HEK293 (cell line): ENCODE measurements around the gene PLEKHA7.

ENCODE experiments used
- CTCF ChIA-PET: fragments of 350-600 bp; formaldehyde crosslinking; extraction: SDS; loops from one replicate; lab custom pipeline; 2021; ENCODE audit warnings: antibody characterized with exemption; lab: Yijun Ruan, JAX
- POLR2A ChIA-PET: fragments of 300-600 bp; formaldehyde crosslinking; extraction: SDS; loops from one replicate; lab custom pipeline; 2020; ENCODE audit warnings: antibody characterized with exemption, inconsistent platforms; lab: Yijun Ruan, JAX
- H3K27ac ChIP-seq: fragments of 200-500 bp; sonication (Bioruptor generic); 2 replicates; pipeline ENCODE4 v1.5.1; 2014; ENCODE audit warnings: low read depth, low read length, control low read depth, inconsistent platforms; ENCODE audit errors: extremely low read depth
- H3K36me3 ChIP-seq, 2 experiments: fragments of 200-500 bp in 1 of 2; sonication (Bioruptor generic) in 1 of 2; 1 replicate in 1 of 2; 2 replicates in 1 of 2; pipeline ENCODE4 v1.5.1; 2014 to 2017; ENCODE audit warnings: inconsistent platforms in 2 of 2, low read length in 2 of 2; ENCODE audit not compliant: control insufficient read depth in 2 of 2, insufficient read depth in 1 of 2
- H3K4me1 ChIP-seq: fragments of 200-500 bp; sonication (Bioruptor generic); 2 replicates; pipeline ENCODE4 v1.5.1; 2014; ENCODE audit warnings: mild to moderate bottlenecking, low read length, inconsistent platforms; ENCODE audit not compliant: control insufficient read depth, insufficient read depth
- H3K4me3 ChIP-seq: 2 replicates; pipeline ENCODE4 v1.5.1; 2011; ENCODE audit warnings: low read depth, mild to moderate bottlenecking, control low read depth, low read length, moderate library complexity
- H3K9me3 ChIP-seq: fragments of 200-500 bp; sonication (Bioruptor generic); 2 replicates; pipeline ENCODE4 v1.5.1; 2014; ENCODE audit warnings: low read depth, low read length, inconsistent platforms; ENCODE audit not compliant: control insufficient read depth, insufficient read depth
- BCL11B ChIP-seq: fragments of 450-650 bp; formaldehyde crosslinking; IDR thresholded peaks from 2 replicates; pipeline ENCODE4 v1.5.1; 2016; ENCODE audit warnings: low read depth, missing biosample characterization, missing genetic modification characterization
- HOXD13 ChIP-seq: sonication (generic); formaldehyde crosslinking; IDR thresholded peaks from 2 replicates; pipeline ENCODE4 v1.8.0; 2022; ENCODE audit warnings: missing genetic modification reagents, borderline replicate concordance
- IKZF3 ChIP-seq: fragments of 450-650 bp; IDR thresholded peaks from 2 replicates; pipeline ENCODE4 v1.5.0; 2018; ENCODE audit warnings: missing biosample characterization, mild to moderate bottlenecking, missing genetic modification characterization, moderate library complexity
- KLF7 ChIP-seq: fragments of 450-650 bp; formaldehyde crosslinking; IDR thresholded peaks from 2 replicates; pipeline ENCODE4 v1.5.1; 2016; ENCODE audit warnings: missing biosample characterization, missing genetic modification characterization, borderline replicate concordance
- SP2 ChIP-seq: fragments of 450-650 bp; formaldehyde crosslinking; IDR thresholded peaks from 2 replicates; pipeline ENCODE4 v1.5.1; 2016; ENCODE audit warnings: missing biosample characterization, missing genetic modification characterization
- ZBTB1 ChIP-seq: fragments of 450-650 bp; formaldehyde crosslinking; IDR thresholded peaks from 2 replicates; pipeline ENCODE4 v1.5.1; 2016; ENCODE audit warnings: missing biosample characterization, missing genetic modification characterization
- ZBTB7A ChIP-seq: fragments of 450-650 bp; formaldehyde crosslinking; IDR thresholded peaks from 2 replicates; pipeline ENCODE4 v1.5.1; 2016; ENCODE audit warnings: low read depth, missing biosample characterization, missing genetic modification characterization
- ZFP41 ChIP-seq: fragments of 450-650 bp; formaldehyde crosslinking; IDR thresholded peaks from 2 replicates; pipeline ENCODE4 v1.5.1; 2016; ENCODE audit warnings: missing biosample characterization, missing genetic modification characterization, borderline replicate concordance
- ZNF174 ChIP-seq: fragments of 450-650 bp; formaldehyde crosslinking; IDR thresholded peaks from 2 replicates; pipeline ENCODE4 v1.5.0; 2017; ENCODE audit warnings: missing biosample characterization, mild to moderate bottlenecking, missing genetic modification characterization
- ZNF391 ChIP-seq: fragments of 450-650 bp; formaldehyde crosslinking; IDR thresholded peaks from 2 replicates; pipeline ENCODE4 v1.5.1; 2016; ENCODE audit warnings: low read depth, missing biosample characterization, missing genetic modification characterization, borderline replicate concordance
- ZNF514 ChIP-seq: fragments of 450-650 bp; formaldehyde crosslinking; IDR thresholded peaks from 2 replicates; pipeline ENCODE4 v1.5.1; 2016; ENCODE audit warnings: missing biosample characterization, missing genetic modification characterization
- ZNF660 ChIP-seq: fragments of 450-650 bp; IDR thresholded peaks from 2 replicates; pipeline ENCODE4 v1.5.1; 2018; ENCODE audit warnings: missing biosample characterization, mild to moderate bottlenecking, missing genetic modification characterization
- ZSCAN23 ChIP-seq: fragments of 450-650 bp; formaldehyde crosslinking; IDR thresholded peaks from 2 replicates; pipeline ENCODE4 v1.5.1; 2016; ENCODE audit warnings: missing biosample characterization, missing genetic modification characterization
- TF ChIP-seq, protein P1 (sequence below): fragments of 450-650 bp; formaldehyde crosslinking; IDR thresholded peaks from 2 replicates; pipeline ENCODE4 v1.5.0; 2017; ENCODE audit warnings: missing biosample characterization, missing genetic modification characterization, borderline replicate concordance
- TF ChIP-seq, protein P2 (sequence below): fragments of 450-650 bp; formaldehyde crosslinking; IDR thresholded peaks from 2 replicates; pipeline ENCODE4 v1.5.1; 2016; ENCODE audit warnings: missing biosample characterization, missing genetic modification characterization
- TF ChIP-seq, protein P3 (sequence below): fragments of 450-650 bp; formaldehyde crosslinking; IDR thresholded peaks from 2 replicates; pipeline ENCODE4 v1.5.1; 2017; ENCODE audit warnings: missing biosample characterization, mild to moderate bottlenecking, missing genetic modification characterization, moderate library complexity
- TF ChIP-seq, protein P4 (sequence below): fragments of 450-650 bp; formaldehyde crosslinking; IDR thresholded peaks from 2 replicates; pipeline ENCODE4 v1.5.1; 2016; ENCODE audit warnings: missing biosample characterization, missing genetic modification characterization

The PLEKHA7 gene

DNA sequence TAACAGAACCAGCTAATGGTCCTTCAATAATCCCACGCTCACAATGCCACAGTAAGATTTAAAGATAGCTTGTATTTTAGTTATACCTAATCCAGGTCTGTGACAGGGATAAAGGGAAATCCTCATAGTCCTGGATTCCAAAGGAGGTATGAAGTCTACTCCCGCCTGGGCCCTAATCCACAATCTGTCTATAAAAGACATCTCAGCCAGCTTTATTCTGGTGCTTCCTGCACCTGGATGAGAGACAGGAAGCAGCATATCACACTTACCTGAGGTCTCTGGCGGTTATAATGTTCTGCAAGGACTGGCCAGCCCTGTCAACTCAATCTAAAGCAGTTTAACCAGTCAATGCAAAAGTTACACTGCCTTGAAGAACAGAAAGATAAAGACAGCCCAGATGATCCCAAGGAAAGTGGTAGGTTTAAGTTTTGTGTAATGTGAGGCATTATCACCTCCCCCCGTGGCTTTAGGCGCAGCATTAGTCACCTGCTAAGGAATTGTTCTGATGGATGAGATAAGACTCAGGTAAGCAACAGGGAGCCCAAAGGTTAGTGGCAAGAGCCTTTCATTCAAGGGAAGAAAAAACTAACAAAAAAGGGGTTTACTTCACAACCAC, 57.6 kb downstream of the PLEKHA7 start:
- CTCF ChIA-PET: interaction anchor here (0.7 to 1.1 kb wide), 3 partner anchors 10 to 13 kb away, joined by 3 read pairs; no protein-coding TSS in a partner anchor
- Histone ChIP-seq H3K4me1 (peaks cover 3% of the 10 kb centered on the region; the same call in 1 of the 2 replicates), H3K27ac (no peak overlapping the region), H3K36me3 (no peaks in the 10 kb centered on the region), H3K4me3 (no peak overlapping the region), H3K9me3 (no peaks in the 10 kb centered on the region)
- POLR2A ChIA-PET: no interaction called here
- TF ChIP-seq ZNF514: no peak
- TF ChIP-seq, protein P1, sequence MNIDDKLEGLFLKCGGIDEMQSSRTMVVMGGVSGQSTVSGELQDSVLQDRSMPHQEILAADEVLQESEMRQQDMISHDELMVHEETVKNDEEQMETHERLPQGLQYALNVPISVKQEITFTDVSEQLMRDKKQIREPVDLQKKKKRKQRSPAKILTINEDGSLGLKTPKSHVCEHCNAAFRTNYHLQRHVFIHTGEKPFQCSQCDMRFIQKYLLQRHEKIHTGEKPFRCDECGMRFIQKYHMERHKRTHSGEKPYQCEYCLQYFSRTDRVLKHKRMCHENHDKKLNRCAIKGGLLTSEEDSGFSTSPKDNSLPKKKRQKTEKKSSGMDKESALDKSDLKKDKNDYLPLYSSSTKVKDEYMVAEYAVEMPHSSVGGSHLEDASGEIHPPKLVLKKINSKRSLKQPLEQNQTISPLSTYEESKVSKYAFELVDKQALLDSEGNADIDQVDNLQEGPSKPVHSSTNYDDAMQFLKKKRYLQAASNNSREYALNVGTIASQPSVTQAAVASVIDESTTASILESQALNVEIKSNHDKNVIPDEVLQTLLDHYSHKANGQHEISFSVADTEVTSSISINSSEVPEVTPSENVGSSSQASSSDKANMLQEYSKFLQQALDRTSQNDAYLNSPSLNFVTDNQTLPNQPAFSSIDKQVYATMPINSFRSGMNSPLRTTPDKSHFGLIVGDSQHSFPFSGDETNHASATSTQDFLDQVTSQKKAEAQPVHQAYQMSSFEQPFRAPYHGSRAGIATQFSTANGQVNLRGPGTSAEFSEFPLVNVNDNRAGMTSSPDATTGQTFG (tag by site-specific recombination): no peak
- TF ChIP-seq ZNF660 (tag by site-specific recombination): no peak
- TF ChIP-seq, protein P2, sequence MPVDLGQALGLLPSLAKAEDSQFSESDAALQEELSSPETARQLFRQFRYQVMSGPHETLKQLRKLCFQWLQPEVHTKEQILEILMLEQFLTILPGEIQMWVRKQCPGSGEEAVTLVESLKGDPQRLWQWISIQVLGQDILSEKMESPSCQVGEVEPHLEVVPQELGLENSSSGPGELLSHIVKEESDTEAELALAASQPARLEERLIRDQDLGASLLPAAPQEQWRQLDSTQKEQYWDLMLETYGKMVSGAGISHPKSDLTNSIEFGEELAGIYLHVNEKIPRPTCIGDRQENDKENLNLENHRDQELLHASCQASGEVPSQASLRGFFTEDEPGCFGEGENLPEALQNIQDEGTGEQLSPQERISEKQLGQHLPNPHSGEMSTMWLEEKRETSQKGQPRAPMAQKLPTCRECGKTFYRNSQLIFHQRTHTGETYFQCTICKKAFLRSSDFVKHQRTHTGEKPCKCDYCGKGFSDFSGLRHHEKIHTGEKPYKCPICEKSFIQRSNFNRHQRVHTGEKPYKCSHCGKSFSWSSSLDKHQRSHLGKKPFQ (tag by site-specific recombination): no peak
- TF ChIP-seq ZBTB1 (tag by site-specific recombination): no peak

DNA sequence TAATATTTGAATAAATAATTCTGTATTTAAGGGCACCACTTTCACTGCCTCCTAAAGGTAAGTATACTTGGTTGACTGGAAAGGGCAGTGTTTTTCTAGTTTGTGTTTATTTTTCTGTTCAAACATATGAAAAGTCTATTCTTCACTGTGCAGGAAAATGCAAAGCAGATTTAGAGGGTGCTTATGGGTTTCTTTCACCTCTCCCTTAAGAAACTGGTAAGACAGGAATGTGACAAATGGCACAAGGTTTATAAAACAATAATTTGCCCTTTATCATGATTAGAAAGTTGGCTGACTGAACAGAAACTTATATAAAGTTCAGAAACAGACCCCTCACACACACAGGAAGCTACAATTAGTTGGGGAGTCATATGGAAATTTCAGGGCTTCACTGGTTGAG, 60.6 kb downstream of the PLEKHA7 start:
- H3K27ac ChIP-seq: no peak overlapping the region
- no peaks in the 10 kb centered on the region for H3K9me3 ChIP-seq
- ChIA-PET POLR2A (no interaction called here), CTCF (interaction anchor here (1.4 kb wide), 1 partner anchor 165 kb away, joined by 3 read pairs; no protein-coding TSS in a partner anchor)
- H3K4me3 ChIP-seq: no peak overlapping the region
- H3K36me3 ChIP-seq: no peaks in the 10 kb centered on the region
- TF ChIP-seq ZNF391 (tag by site-specific recombination) (no peak), ZNF174 (no peak), ZFP41 (no peak), BCL11B (tag by site-specific recombination) (no peak), SP2 (tag by site-specific recombination) (no peak), KLF7 (tag by site-specific recombination) (no peak), ZSCAN23 (tag by site-specific recombination) (no peak), ZBTB7A (tag by site-specific recombination) (no peak), IKZF3 (tag by site-specific recombination) (no peak), HOXD13 (CRISPR knock-in tag) (no peak)
- TF ChIP-seq, protein P3, sequence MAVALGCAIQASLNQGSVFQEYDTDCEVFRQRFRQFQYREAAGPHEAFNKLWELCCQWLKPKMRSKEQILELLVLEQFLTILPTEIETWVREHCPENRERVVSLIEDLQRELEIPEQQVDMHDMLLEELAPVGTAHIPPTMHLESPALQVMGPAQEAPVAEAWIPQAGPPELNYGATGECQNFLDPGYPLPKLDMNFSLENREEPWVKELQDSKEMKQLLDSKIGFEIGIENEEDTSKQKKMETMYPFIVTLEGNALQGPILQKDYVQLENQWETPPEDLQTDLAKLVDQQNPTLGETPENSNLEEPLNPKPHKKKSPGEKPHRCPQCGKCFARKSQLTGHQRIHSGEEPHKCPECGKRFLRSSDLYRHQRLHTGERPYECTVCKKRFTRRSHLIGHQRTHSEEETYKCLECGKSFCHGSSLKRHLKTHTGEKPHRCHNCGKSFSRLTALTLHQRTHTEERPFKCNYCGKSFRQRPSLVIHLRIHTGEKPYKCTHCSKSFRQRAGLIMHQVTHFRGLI (tag by site-specific recombination): no peak
- TF ChIP-seq, protein P4, sequence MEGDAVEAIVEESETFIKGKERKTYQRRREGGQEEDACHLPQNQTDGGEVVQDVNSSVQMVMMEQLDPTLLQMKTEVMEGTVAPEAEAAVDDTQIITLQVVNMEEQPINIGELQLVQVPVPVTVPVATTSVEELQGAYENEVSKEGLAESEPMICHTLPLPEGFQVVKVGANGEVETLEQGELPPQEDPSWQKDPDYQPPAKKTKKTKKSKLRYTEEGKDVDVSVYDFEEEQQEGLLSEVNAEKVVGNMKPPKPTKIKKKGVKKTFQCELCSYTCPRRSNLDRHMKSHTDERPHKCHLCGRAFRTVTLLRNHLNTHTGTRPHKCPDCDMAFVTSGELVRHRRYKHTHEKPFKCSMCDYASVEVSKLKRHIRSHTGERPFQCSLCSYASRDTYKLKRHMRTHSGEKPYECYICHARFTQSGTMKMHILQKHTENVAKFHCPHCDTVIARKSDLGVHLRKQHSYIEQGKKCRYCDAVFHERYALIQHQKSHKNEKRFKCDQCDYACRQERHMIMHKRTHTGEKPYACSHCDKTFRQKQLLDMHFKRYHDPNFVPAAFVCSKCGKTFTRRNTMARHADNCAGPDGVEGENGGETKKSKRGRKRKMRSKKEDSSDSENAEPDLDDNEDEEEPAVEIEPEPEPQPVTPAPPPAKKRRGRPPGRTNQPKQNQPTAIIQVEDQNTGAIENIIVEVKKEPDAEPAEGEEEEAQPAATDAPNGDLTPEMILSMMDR (tag by site-specific recombination): no peak
- no peaks in the 10 kb centered on the region for H3K4me1 ChIP-seq
